ENCODE data around the gene DSC1. TPM values are rescaled to one million over a fixed set of nuclear protein-coding genes. Genes with fewer than 3 reads are reported as not detected.
A peak's percentile ranks its signal among the peaks of the same experiment; 100 is the strongest.

DSC1 gene
- total RNA-seq, 1 donor from 2014 or later, result 1.6 TPM

DNA sequence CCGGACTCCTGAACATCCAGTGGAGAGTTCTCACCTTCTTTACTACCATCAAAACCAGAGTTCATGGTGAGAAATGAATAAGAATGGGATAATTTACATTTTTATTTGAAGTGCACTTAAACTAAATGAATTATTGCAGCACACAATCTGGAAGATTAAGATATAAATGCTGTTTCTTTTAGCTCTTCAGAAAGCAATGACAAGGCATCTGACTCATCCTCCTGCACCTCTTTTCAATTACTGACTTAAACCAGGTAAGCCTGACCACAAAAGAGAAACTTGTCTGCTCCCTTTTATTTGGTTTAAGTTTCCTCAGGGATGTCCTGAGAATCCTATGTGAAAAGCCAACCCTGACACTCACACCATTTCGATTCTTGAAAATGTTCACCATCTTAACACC, 59.7 kb downstream of the DSC1 start:
- Mint-ChIP-seq H3K27me3 (no peaks in the 10 kb centered on the region), H3K27ac (peak overlapping the region; percentile 93), H3K9me3 (no peaks in the 10 kb centered on the region), H3K4me3 (peak overlapping the region; percentile 89), H3K4me1 (ENCODE audit: unreplicated experiment) (peaks cover 4% of the 10 kb centered on the region), H3K36me3 (peaks cover 10% of the 10 kb centered on the region)
- TF ChIP-seq, protein P1, sequence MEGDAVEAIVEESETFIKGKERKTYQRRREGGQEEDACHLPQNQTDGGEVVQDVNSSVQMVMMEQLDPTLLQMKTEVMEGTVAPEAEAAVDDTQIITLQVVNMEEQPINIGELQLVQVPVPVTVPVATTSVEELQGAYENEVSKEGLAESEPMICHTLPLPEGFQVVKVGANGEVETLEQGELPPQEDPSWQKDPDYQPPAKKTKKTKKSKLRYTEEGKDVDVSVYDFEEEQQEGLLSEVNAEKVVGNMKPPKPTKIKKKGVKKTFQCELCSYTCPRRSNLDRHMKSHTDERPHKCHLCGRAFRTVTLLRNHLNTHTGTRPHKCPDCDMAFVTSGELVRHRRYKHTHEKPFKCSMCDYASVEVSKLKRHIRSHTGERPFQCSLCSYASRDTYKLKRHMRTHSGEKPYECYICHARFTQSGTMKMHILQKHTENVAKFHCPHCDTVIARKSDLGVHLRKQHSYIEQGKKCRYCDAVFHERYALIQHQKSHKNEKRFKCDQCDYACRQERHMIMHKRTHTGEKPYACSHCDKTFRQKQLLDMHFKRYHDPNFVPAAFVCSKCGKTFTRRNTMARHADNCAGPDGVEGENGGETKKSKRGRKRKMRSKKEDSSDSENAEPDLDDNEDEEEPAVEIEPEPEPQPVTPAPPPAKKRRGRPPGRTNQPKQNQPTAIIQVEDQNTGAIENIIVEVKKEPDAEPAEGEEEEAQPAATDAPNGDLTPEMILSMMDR (conservative IDR thresholded peaks at IDR 0.05), result no peak
- DNase-seq (ENCODE audit: extremely low spot score, unreplicated experiment), result no peak

DNA sequence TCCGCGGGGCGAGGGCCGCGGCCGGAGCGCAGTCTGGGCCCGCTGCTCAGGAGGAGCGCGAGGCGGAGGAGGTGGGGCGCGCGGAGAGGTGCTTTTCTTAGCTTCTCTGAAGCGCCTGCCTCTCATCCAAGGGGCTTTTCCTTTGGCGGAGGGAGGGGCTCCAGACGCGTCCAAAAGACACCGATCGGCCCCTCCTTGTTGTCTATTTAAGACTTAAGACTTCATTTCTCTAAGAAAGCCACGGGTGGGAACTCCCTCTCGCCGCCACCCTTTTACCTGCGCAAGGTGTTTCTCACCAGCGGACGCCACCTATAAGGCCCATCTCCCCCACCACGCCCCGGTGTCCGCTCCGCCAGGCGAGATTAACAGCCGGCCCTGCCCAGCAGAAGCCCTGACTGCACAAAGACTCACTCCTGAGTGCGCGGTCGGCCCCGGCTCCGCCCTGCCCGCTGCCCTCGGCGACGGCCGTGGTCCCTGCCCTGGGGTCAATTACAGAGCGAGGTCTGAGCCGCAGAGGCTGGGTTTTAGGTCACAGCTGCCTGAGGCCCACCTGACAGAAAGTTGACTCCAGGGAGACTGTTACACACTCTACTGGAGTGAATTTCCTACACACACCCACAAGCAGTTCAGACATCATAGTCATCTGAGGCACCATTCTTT, 60.5 kb downstream of the DSC1 start, which contains the start of gene DSC2:
TSS of gene DSC2 (minus strand) at position 397 of the 660 bp plus-strand sequence. CDS start 450 bp downstream, outside the sequence.
- Mint-ChIP-seq H3K9me3 (no peaks in the 10 kb centered on the region), H3K4me3 (peak within 1 kb of the TSS; percentile 89), H3K36me3 (peaks cover 10% of the 10 kb centered on the region), H3K27ac (peak within 1 kb of the TSS; percentile 93), H3K27me3 (no peaks in the 10 kb centered on the region), H3K4me1 (ENCODE audit: unreplicated experiment) (peaks cover 4% of the 10 kb centered on the region)
- TF ChIP-seq, protein P1 (conservative IDR thresholded peaks at IDR 0.05), result no peak
- DNase-seq (ENCODE audit: extremely low spot score, unreplicated experiment), result peak; percentile 77

DNA sequence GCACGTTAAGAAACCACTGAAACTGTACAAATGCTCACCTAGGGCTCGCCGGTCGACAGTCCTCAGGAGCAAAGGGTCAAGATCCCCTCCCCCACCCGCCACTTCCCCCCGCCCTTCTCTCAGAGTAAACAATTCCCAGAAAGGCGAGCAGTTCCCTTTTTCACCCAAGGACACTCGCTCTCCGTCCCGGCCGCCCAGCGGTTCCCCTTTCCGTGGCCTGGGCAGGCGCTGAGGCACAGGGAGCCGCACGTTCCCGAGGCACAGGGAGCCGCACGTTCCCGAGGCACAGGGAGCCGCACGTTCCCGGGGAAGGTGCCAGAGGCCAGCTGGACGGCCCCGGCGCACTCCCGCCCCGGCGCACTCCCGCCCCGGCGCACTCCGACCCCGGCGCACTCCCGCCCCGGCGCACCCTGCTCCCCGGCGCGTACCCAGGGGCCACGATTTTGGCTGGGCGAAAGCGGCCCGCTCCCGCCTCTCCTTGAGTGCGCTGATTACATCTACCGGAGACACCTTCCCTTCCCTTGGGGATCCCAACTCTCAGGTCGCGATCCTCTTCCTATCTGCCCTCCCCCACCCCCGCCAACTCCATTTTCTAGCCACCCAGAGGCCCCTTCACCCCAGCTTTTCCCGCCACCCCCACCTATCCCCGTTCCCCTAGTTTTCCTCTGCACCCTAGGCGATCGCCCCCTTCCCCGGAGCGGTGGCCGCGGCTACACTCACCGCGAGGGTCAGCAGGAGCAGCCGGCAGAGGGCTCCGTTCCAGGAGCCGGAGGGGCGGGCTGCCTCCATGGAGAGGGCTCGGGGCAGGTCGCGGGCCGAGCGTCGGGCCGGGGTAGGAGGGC, 61.3 kb downstream of the DSC1 start:
- Mint-ChIP-seq H3K4me1 (ENCODE audit: unreplicated experiment) (peaks cover 4% of the 10 kb centered on the region), H3K9me3 (no peaks in the 10 kb centered on the region), H3K27me3 (no peaks in the 10 kb centered on the region), H3K4me3 (peak overlapping the region; percentile 89), H3K27ac (peak overlapping the region; percentile 84), H3K36me3 (peaks cover 14% of the 10 kb centered on the region)
- DNase-seq (ENCODE audit: extremely low spot score, unreplicated experiment), result peak; percentile 72
- TF ChIP-seq, protein P1 (conservative IDR thresholded peaks at IDR 0.05), result peak; percentile 50

DNA sequence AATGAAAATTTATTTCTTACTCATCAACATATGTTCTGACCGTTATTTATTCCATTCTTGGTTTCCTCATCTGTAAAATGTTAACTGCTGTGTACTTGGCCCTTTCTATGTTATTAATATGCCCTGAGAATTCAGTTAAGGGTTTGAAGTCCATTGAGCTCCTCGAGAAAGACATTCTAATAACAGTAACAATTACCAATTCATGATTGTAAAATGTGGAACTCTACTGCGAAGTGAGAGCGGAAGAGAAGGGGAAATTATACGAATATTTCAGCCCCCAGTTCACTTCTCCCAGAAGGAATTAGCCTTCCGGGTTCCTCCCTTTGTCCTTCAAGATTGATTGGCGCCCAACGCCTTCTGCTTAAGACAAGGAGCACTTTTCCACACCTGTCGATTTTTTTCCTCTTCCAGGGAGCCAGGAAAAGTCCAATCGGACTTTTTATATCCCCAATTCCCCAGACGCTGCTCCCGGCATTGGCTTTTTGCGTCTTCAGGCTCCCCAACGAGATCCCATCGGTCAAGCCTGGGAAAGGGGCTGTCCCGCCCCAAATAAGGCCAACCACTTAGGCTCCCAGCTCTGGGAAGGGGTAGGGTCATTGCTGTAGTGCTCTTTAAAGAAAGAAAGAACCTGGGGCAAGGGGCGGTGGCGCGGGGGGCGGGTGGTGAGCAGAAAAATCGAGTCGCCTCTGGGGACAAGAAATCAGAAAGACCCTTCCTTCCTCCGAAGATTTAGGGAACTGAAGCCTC, 62.0 kb downstream of the DSC1 start:
- Mint-ChIP-seq H3K4me1 (ENCODE audit: unreplicated experiment) (peaks cover 5% of the 10 kb centered on the region), H3K36me3 (peaks cover 17% of the 10 kb centered on the region), H3K9me3 (peaks cover under 1% of the 10 kb centered on the region), H3K4me3 (peak overlapping the region; percentile 89), H3K27me3 (no peaks in the 10 kb centered on the region), H3K27ac (peak overlapping the region; percentile 84)
- DNase-seq (ENCODE audit: extremely low spot score, unreplicated experiment), result no peak
- TF ChIP-seq, protein P1 (conservative IDR thresholded peaks at IDR 0.05), result no peak

DNA sequence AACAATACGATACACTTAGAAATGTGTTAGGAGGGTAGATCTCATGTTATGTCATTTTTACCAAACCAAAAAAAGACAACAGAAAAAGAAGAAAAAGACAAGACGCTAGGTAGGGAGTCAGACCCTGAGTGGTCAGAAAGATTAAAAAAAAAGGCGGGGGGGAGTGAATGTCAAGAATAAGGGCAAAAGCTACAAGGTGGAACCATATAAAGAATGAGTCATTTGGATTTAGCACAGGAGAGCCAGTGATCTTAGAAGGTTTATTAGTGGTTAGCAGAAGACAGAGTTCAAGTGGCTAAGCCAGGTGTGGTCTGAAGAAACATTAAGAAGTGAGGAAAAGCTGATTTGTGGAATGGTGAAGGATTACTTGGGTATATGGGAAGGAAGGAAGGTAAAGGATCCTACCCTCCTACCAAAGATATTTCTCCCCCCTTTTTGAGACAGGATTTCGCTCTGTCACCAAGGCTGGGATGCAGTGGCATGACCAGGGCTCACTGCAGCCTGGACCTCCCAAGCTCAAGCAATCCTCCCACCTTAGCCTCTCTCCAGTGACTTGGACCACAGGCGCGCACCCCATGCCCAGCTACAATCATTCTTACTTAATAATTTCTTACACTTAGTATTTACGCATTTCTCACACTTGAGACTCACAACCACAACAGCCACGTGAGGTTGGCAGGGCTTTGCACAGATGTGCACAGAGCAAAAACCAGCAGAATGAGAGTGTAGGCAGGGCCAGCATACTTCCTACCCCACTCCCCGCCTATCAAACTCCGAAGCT, 63.0 kb downstream of the DSC1 start:
- peak overlapping the region; percentile 89 for H3K4me3 Mint-ChIP-seq
- TF ChIP-seq, protein P1 (conservative IDR thresholded peaks at IDR 0.05), result no peak
- peaks cover 26% of the 10 kb centered on the region for H3K36me3 Mint-ChIP-seq
- no peaks in the 10 kb centered on the region for H3K27me3 Mint-ChIP-seq
- no peak for DNase-seq (ENCODE audit: extremely low spot score, unreplicated experiment)
- H3K27ac Mint-ChIP-seq, result peak overlapping the region; percentile 84
- peaks cover 4% of the 10 kb centered on the region for H3K9me3 Mint-ChIP-seq
- H3K4me1 Mint-ChIP-seq (ENCODE audit: unreplicated experiment), result peaks cover 15% of the 10 kb centered on the region
